ENCODE results near the gene TTYH2.

- TF ChIP-seq EZH2 (IDR thresholded peaks at IDR 0.05; ENCODE audit: borderline replicate concordance, low read depth, low read length, poor library complexity, severe bottlenecking) = no peak
- no peak for TF ChIP-seq CTCF (conservative IDR thresholded peaks at IDR 0.05; ENCODE audit: low read depth, low read length)
These were observed 33.8 kb upstream of the TTYH2 start for GRCh38 chr17:74179576-74179975.
